DOHH2 (cell line): Measurements from ENCODE around the gene MSRB3.

Experiments
- H3F3A ChIP-seq: fragments of 200-600 bp; sonication (generic), shearing (Covaris generic); 2 replicates; pipeline ENCODE4 v1.6.0; 2016; ENCODE audit warnings: antibody characterized with exemption, mild to moderate bottlenecking; ENCODE audit not compliant: control insufficient read depth, insufficient read depth
- H3K27ac ChIP-seq: fragments of 200-600 bp; sonication (generic); 2 replicates; pipeline ENCODE4 v1.5.1; 2014; ENCODE audit warnings: low read depth, mild to moderate bottlenecking, low read length, moderate library complexity
- H3K27me3 ChIP-seq: fragments of 200-600 bp; sonication (generic); 2 replicates; pipeline ENCODE4 v1.6.1; 2014; ENCODE audit warnings: mild to moderate bottlenecking, low read length, mixed read lengths; ENCODE audit not compliant: control insufficient read depth
- H3K36me3 ChIP-seq: fragments of 200-600 bp; sonication (generic); 2 replicates; pipeline ENCODE4 v1.6.1; 2014; ENCODE audit warnings: mild to moderate bottlenecking, low read length, moderate library complexity, mixed read lengths; ENCODE audit not compliant: control insufficient read depth
- H3K4me1 ChIP-seq: fragments of 200-600 bp; sonication (generic); 2 replicates; pipeline ENCODE4 v1.6.1; 2014; ENCODE audit warnings: mild to moderate bottlenecking, low read length, mixed read lengths; ENCODE audit not compliant: control insufficient read depth
- H3K4me2 ChIP-seq: fragments of 200-600 bp; sonication (generic); 2 replicates; pipeline ENCODE4 v1.6.0; 2014; ENCODE audit warnings: mild to moderate bottlenecking, low read length, moderate library complexity
- H3K4me3 ChIP-seq: fragments of 200-600 bp; sonication (generic); 2 replicates; pipeline ENCODE4 v1.5.1; 2014; ENCODE audit warnings: mild to moderate bottlenecking, low read length, mixed read lengths
- H3K79me2 ChIP-seq: fragments of 200-600 bp; sonication (generic); 2 replicates; pipeline ENCODE4 v1.6.1; 2014; ENCODE audit warnings: mild to moderate bottlenecking, low read length, mixed read lengths; ENCODE audit not compliant: control insufficient read depth
- H3K9me2 ChIP-seq: fragments of 200-600 bp; sonication (generic); replicated peaks from 2 replicates; pipeline ENCODE4 v1.6.1; 2014; ENCODE audit warnings: mild to moderate bottlenecking, low read length, mixed read lengths; ENCODE audit not compliant: control insufficient read depth
- H3K9me3 ChIP-seq: fragments of 200-600 bp; sonication (generic); 2 replicates; pipeline ENCODE4 v1.6.1; 2014; ENCODE audit warnings: antibody characterized with exemption, low read length, mixed read lengths; ENCODE audit not compliant: control insufficient read depth, insufficient read depth
- H4K20me1 ChIP-seq: fragments of 200-600 bp; sonication (generic); 2 replicates; pipeline ENCODE4 v1.6.0; 2014; ENCODE audit warnings: low read depth, mild to moderate bottlenecking, antibody characterized with exemption, low read length, moderate library complexity; ENCODE audit not compliant: control insufficient read depth, insufficient read depth
- EZH2phosphoT487 ChIP-seq: fragments of 200-600 bp; sonication (generic); IDR thresholded peaks from 2 replicates; pipeline ENCODE4 v1.6.1; 2017; ENCODE audit warnings: borderline replicate concordance, mild to moderate bottlenecking, antibody characterized with exemption, low read length, moderate library complexity, mixed read lengths
- TF ChIP-seq, protein P1 (sequence below): fragments of 200-600 bp; sonication (generic); IDR thresholded peaks from one replicate; pipeline ENCODE4 v1.5.1; 2014; ENCODE audit warnings: antibody characterized with exemption, mild to moderate bottlenecking, low read depth, low read length; ENCODE audit not compliant: poor library complexity, severe bottlenecking

The MSRB3 gene

DNA sequence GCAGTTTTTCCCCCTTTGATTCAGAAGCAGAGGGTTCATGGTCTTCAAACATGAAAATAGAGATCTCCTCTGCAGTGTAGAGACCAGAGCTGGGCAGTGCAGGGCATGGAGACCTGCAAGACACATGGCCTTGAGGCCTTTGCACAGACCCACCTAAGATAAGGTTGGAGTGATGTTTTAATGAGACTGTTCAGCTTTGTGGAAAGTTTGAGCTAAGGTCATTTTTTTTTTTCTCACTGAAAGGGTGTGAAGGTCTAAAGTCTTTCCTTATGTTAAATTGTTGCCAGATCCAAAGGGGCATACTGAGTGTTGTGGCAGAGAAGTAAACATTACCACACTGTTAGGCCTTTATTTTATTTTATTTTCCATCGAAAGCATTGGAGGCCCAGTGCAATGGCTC, 185.1 kb downstream of the MSRB3 start:
- Histone ChIP-seq H3K27me3 (no peaks in the 10 kb centered on the region), H4K20me1 (no peaks in the 10 kb centered on the region), H3K9me2 (no peaks in the 10 kb centered on the region), H3K4me1 (no peaks in the 10 kb centered on the region), H3K79me2 (no peaks in the 10 kb centered on the region), H3K27ac (no peak overlapping the region), H3K4me3 (no peak overlapping the region), H3K4me2 (no peak overlapping the region), H3K36me3 (no peaks in the 10 kb centered on the region), H3F3A (no peaks in the 10 kb centered on the region), H3K9me3 (no peaks in the 10 kb centered on the region)
- TF ChIP-seq EZH2phosphoT487 = no peak
- TF ChIP-seq, protein P1, sequence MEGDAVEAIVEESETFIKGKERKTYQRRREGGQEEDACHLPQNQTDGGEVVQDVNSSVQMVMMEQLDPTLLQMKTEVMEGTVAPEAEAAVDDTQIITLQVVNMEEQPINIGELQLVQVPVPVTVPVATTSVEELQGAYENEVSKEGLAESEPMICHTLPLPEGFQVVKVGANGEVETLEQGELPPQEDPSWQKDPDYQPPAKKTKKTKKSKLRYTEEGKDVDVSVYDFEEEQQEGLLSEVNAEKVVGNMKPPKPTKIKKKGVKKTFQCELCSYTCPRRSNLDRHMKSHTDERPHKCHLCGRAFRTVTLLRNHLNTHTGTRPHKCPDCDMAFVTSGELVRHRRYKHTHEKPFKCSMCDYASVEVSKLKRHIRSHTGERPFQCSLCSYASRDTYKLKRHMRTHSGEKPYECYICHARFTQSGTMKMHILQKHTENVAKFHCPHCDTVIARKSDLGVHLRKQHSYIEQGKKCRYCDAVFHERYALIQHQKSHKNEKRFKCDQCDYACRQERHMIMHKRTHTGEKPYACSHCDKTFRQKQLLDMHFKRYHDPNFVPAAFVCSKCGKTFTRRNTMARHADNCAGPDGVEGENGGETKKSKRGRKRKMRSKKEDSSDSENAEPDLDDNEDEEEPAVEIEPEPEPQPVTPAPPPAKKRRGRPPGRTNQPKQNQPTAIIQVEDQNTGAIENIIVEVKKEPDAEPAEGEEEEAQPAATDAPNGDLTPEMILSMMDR = no peak

DNA sequence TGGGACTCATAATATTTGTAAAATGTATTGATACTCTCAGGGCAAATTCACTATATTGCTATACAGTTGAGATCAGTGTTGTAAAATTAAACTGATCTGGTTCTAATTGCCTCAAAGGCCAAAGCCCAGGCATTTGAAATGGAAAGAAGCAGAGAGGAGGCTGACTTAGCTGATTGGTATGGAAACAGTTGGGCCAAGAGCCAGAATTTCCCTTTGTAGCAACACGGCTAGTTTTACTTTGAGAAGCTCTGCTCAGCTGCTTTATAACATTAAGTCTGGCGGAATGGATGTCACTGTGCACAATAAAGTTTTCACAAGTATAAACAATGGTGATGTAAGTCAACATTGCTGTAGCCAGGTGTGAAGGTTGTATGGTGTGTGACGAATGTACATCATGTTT, 186.4 kb downstream of the MSRB3 start:
- H3K4me2 ChIP-seq = no peak overlapping the region
- H3K79me2 ChIP-seq = no peaks in the 10 kb centered on the region
- H3K36me3 ChIP-seq = no peaks in the 10 kb centered on the region
- H3K9me2 ChIP-seq = no peaks in the 10 kb centered on the region
- H3K9me3 ChIP-seq = no peaks in the 10 kb centered on the region
- H3F3A ChIP-seq = no peaks in the 10 kb centered on the region
- no peaks in the 10 kb centered on the region for H4K20me1 ChIP-seq
- no peak for TF ChIP-seq EZH2phosphoT487
- TF ChIP-seq, protein P1 = no peak
- H3K4me3 ChIP-seq = no peak overlapping the region
- H3K27me3 ChIP-seq = no peaks in the 10 kb centered on the region
- no peaks in the 10 kb centered on the region for H3K4me1 ChIP-seq
- no peak overlapping the region for H3K27ac ChIP-seq

DNA sequence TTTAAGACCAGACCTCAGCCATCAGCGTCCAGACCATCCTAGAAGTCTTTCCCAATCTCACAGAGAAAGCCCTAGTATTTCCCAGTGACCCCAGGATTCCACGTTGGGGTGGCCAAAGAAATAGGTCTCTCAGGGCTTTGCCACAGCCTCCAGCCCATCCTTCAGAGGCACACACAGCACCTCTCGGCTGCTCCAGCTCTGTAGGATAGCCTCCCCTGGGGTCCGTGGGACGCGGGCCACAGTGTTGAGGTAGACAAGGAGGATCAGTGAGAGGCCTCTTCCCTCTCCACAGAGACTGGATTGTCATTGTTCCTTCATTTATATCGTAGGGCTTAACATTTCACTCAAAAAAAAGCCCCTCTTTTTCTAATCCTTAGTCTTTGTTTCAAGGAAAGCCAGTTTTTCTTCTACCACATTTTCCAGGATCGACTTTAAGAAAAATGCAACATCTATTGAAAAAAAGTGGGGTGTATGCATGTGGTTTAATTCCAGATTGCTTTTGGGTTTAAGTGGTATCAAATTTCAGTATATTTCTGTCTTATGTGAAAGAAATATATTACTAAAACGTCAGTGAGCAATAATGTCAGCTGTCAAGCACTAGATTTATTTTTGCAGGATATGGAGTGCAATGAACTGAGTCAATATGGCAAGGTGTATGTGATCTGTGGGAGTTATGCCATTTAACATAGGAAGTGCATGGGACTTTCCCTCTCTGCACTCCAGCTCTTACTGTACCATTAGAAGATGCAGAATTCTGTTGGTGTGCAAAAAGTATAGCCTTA, 187.5 kb downstream of the MSRB3 start:
- TF ChIP-seq EZH2phosphoT487 = no peak
- TF ChIP-seq, protein P1 = no peak
- H3K4me2 ChIP-seq = no peak overlapping the region
- no peak overlapping the region for H3K4me3 ChIP-seq
- no peaks in the 10 kb centered on the region for H3F3A ChIP-seq
- H3K4me1 ChIP-seq = no peaks in the 10 kb centered on the region
- H4K20me1 ChIP-seq = no peaks in the 10 kb centered on the region
- H3K79me2 ChIP-seq = no peaks in the 10 kb centered on the region
- no peaks in the 10 kb centered on the region for H3K9me3 ChIP-seq
- no peaks in the 10 kb centered on the region for H3K27me3 ChIP-seq
- H3K9me2 ChIP-seq = no peaks in the 10 kb centered on the region
- H3K36me3 ChIP-seq = no peaks in the 10 kb centered on the region
- H3K27ac ChIP-seq = no peak overlapping the region
